ENCODE results near the gene RAPGEF1.

GRCh38 chr9:131528186-131528585, 211.7 kb downstream of the RAPGEF1 start:
- TF ChIP-seq POLR2A (IDR thresholded peaks at IDR 0.05) (no peak), CTCF (IDR thresholded peaks at IDR 0.05) (no peak)
